ENCODE measurements around the gene KIRREL1.

GRCh38 chr1:158101455-158101854 lies 108.0 kb downstream of the KIRREL1 start:
- no peak for TF ChIP-seq POLR2A (IDR thresholded peaks at IDR 0.05)
- TF ChIP-seq CTCF (IDR thresholded peaks at IDR 0.05), result no peak
